WTC11 (cell line): ENCODE results near the gene RGS14. TPM values are rescaled to one million over a fixed set of nuclear protein-coding genes. Genes with fewer than 3 reads are reported as not detected.
A peak's percentile ranks its signal among the peaks of the same experiment; 100 is the strongest.

Experiments used
- ATAC-seq: fragments of 200-7000 bp; cut with Tn5 transposase; 2 replicates; pipeline ENCODE4 v1.10.0; 2021; ENCODE audit warnings: mild to moderate bottlenecking, moderate library complexity
- CTCF ChIA-PET: fragments of 300-600 bp; sonication (Branson Sonifier 250); formaldehyde crosslinking; loops from one replicate; lab custom pipeline; 2021; ENCODE audit warnings: antibody characterized with exemption; lab: Charles Lee
- POLR2A ChIA-PET: fragments of 350-600 bp; sonication (Branson Sonifier 250); formaldehyde crosslinking; loops from one replicate; lab custom pipeline; 2021; ENCODE audit warnings: antibody characterized with exemption; lab: Charles Lee
- DNase-seq: peaks from one replicate; pipeline ENCODE4 v3.0.0; 2021; ENCODE audit warnings: low spot score
- H3K27ac Mint-ChIP-seq: 2 replicates; pipeline ENCODE4 v1.8.0; 2021; ENCODE audit warnings: mixed read lengths
- H3K27me3 Mint-ChIP-seq: 2 replicates; pipeline ENCODE4 v1.8.0; 2021; ENCODE audit warnings: low read depth, mild to moderate bottlenecking, moderate library complexity, mixed read lengths
- H3K36me3 Mint-ChIP-seq: 2 replicates; pipeline ENCODE4 v1.8.0; 2021; ENCODE audit warnings: mixed read lengths
- H3K4me1 Mint-ChIP-seq: 2 replicates; pipeline ENCODE4 v1.8.0; 2022; ENCODE audit warnings: mixed read lengths
- H3K4me3 Mint-ChIP-seq: 2 replicates; pipeline ENCODE4 v1.8.0; 2021; ENCODE audit warnings: mild to moderate bottlenecking, moderate library complexity, mixed read lengths
- H3K9me3 Mint-ChIP-seq: 2 replicates; pipeline ENCODE4 v1.8.0; 2021; ENCODE audit warnings: mixed read lengths
- ATF6 ChIP-seq: sonication (generic); formaldehyde crosslinking; IDR thresholded peaks from 2 replicates; pipeline ENCODE4 v1.8.1; 2023; ENCODE audit warnings: mild to moderate bottlenecking, missing genetic modification reagents
- E2F1 ChIP-seq: sonication (generic); formaldehyde crosslinking; IDR thresholded peaks from 2 replicates; pipeline ENCODE4 v1.8.0; 2022; ENCODE audit warnings: mild to moderate bottlenecking, missing genetic modification reagents
- ELF4 ChIP-seq: sonication (generic); formaldehyde crosslinking; IDR thresholded peaks from 2 replicates; pipeline ENCODE4 v1.8.1; 2022; ENCODE audit warnings: low read depth, mild to moderate bottlenecking, moderate library complexity, missing genetic modification reagents
- ESRRA ChIP-seq: sonication (generic); formaldehyde crosslinking; IDR thresholded peaks from 2 replicates; pipeline ENCODE4 v1.8.1; 2022; ENCODE audit warnings: mild to moderate bottlenecking, missing genetic modification reagents, borderline replicate concordance
- TEAD4 ChIP-seq: sonication (generic); formaldehyde crosslinking; IDR thresholded peaks from 2 replicates; pipeline ENCODE4 v1.8.0; 2022; ENCODE audit warnings: mild to moderate bottlenecking, missing genetic modification reagents
- ZMAT4 ChIP-seq: fragments of 250-450 bp; sonication (Bioruptor Pico); IDR thresholded peaks from 2 replicates; pipeline ENCODE4 v1.9.0; 2021; ENCODE audit warnings: mild to moderate bottlenecking
- ZNF121 ChIP-seq: sonication (generic); formaldehyde crosslinking; IDR thresholded peaks from 2 replicates; pipeline ENCODE4 v1.8.0; 2023; ENCODE audit warnings: missing genetic modification reagents
- ZNF219 ChIP-seq: sonication (generic); formaldehyde crosslinking; IDR thresholded peaks from 2 replicates; pipeline ENCODE4 v1.8.0; 2023; ENCODE audit warnings: missing genetic modification reagents, mild to moderate bottlenecking, borderline replicate concordance
- ZNF317 ChIP-seq: sonication (generic); formaldehyde crosslinking; IDR thresholded peaks from 2 replicates; pipeline ENCODE4 v1.8.1; 2023; ENCODE audit warnings: low read depth, mild to moderate bottlenecking, moderate library complexity, missing genetic modification reagents, borderline replicate concordance
- ZNF416 ChIP-seq: fragments of 250-450 bp; sonication (Bioruptor Pico); IDR thresholded peaks from 2 replicates; pipeline ENCODE4 v1.9.0; 2021; ENCODE audit warnings: mild to moderate bottlenecking, inconsistent platforms
- ZNF425 ChIP-seq: fragments of 250-450 bp; sonication (Bioruptor Pico); conservative IDR thresholded peaks from 2 replicates; pipeline ENCODE4 v1.9.0; 2021; ENCODE audit warnings: mild to moderate bottlenecking
- ZSCAN18 ChIP-seq: fragments of 250-450 bp; sonication (Bioruptor Pico); IDR thresholded peaks from 2 replicates; pipeline ENCODE4 v2.1.2; 2022; ENCODE audit warnings: mild to moderate bottlenecking, moderate library complexity
- total RNA-seq: library from RNA; stranded (reverse); gene quantifications from 3 replicates; pipeline ENCODE4 v1.2.3, GENCODE V29; 2021

RGS14 gene
- total RNA-seq, 1 experiment from 2014 or later: 74.6 TPM

GRCh38 chr5:177382423-177383029 is 24.8 kb downstream of the RGS14 start:
- CTCF ChIA-PET: interaction anchor here (0.6 to 6.2 kb wide), 32 partner anchors 8 to 270 kb away, joined by 3 to 130 read pairs (median 4); partner anchors contain the start of genes GRK6, PFN3 and PRR7
- Mint-ChIP-seq H3K4me3 (no peak overlapping the region), H3K27me3 (peaks cover 18% of the 10 kb centered on the region)

GRCh38 chr5:177383181-177383580 is 25.5 kb downstream of the RGS14 start:
- CTCF ChIA-PET: interaction anchor here (0.8 to 6.2 kb wide), 28 partner anchors 8 to 271 kb away, joined by 3 to 130 read pairs (median 4); partner anchors contain the start of genes GRK6, PFN3 and PRR7
- TF ChIP-seq ZNF416 (CRISPR knock-in tag): no peak
- no peak for TF ChIP-seq ATF6
- TF ChIP-seq ZNF121: no peak
- TF ChIP-seq ZSCAN18 (CRISPR knock-in tag): no peak
- TF ChIP-seq TEAD4 (CRISPR knock-in tag): no peak
- TF ChIP-seq ZNF317 (CRISPR knock-in tag): no peak
- no peak for TF ChIP-seq ESRRA (CRISPR knock-in tag)
- no peak for TF ChIP-seq E2F1 (CRISPR knock-in tag)
- Mint-ChIP-seq H3K27ac (no peak overlapping the region), H3K27me3 (peaks cover 18% of the 10 kb centered on the region), H3K9me3 (no peaks in the 10 kb centered on the region), H3K36me3 (no peaks in the 10 kb centered on the region), H3K4me3 (no peak overlapping the region), H3K4me1 (peaks cover 18% of the 10 kb centered on the region)
- no peak for DNase-seq
- ATAC-seq: no peak
- POLR2A ChIA-PET: interaction anchor here (1.0 to 1.2 kb wide), 2 partner anchors 7 to 20 kb away, joined by 3 to 4 read pairs; no protein-coding TSS in a partner anchor

More at GRCh38 chr5:177382423-177383029, 24.8 kb downstream of the RGS14 start:
- Mint-ChIP-seq H3K27ac (no peak overlapping the region), H3K36me3 (no peaks in the 10 kb centered on the region), H3K9me3 (no peaks in the 10 kb centered on the region), H3K4me1 (peaks cover 17% of the 10 kb centered on the region)
- POLR2A ChIA-PET: interaction anchor here (1.0 to 1.4 kb wide), 3 partner anchors 8 to 21 kb away, joined by 3 to 4 read pairs (median 3); no protein-coding TSS in a partner anchor
- ATAC-seq (peak; percentile 70), DNase-seq (peak; percentile 46)
- TF ChIP-seq ELF4 (no peak), ZMAT4 (CRISPR knock-in tag) (no peak), ZNF219 (CRISPR knock-in tag) (no peak), ATF6 (no peak), ZNF425 (CRISPR knock-in tag) (no peak)
